Gastrocnemius medialis (tissue), 4 donors: Measurements from ENCODE around the gene FBXO28. TPM values are rescaled to one million over a fixed set of nuclear protein-coding genes. Genes with fewer than 3 reads are reported as not detected.

Experiments used
- ATAC-seq, 2 donors: fragments of 150-250 bp; one replicate each; pipeline ENCODE4 v1.9.1; 2016
- DNase-seq, 2 donors: peaks; one replicate each; pipeline ENCODE4 v3.0.0-alpha.2; 2019
- H3K27ac ChIP-seq, 4 donors: fragments of 200-600 bp; sonication (generic); 1 replicate in 1 of 4; 2 replicates in 3 of 4; pipeline ENCODE4 v1.5.1; 2016 to 2018; ENCODE audit warnings: mild to moderate bottlenecking in 2 of 4, moderate library complexity in 1 of 4
- H3K27me3 ChIP-seq, 3 donors: fragments of 200-600 bp; sonication (generic) in 2 of 3; 1 replicate in 1 of 3; 2 replicates in 2 of 3; pipeline versions ENCODE4 v1.5.1 to v1.6.0; 2016 to 2019; ENCODE audit warnings: mild to moderate bottlenecking in 1 of 3, moderate library complexity in 1 of 3
- H3K36me3 ChIP-seq, 2 donors: fragments of 200-600 bp; sonication (generic) in 1 of 2; one replicate each; pipeline ENCODE4 v1.5.1; 2017 to 2018
- H3K4me1 ChIP-seq, 2 donors: fragments of 200-600 bp; sonication (generic) in 1 of 2; one replicate each; pipeline ENCODE4 v1.5.1; 2016 to 2017; ENCODE audit warnings: mild to moderate bottlenecking in 2 of 2
- H3K4me3 ChIP-seq, 4 donors: fragments of 200-600 bp; sonication (generic) in 3 of 4; 1 replicate in 1 of 4; 2 replicates in 3 of 4; pipeline ENCODE4 v1.5.1; 2016 to 2019; ENCODE audit warnings: mild to moderate bottlenecking in 2 of 4
- H3K9me3 ChIP-seq, 3 donors: fragments of 200-600 bp; sonication (generic) in 2 of 3; 1 replicate in 1 of 3; 2 replicates in 2 of 3; pipeline ENCODE4 v1.5.1; 2016 to 2019
- POLR2A ChIP-seq, 2 donors: fragments of 450-650 bp; IDR thresholded peaks; one replicate each; pipeline ENCODE4 v1.6.1; 2017; ENCODE audit warnings: antibody characterized with exemption in 2 of 2, mild to moderate bottlenecking in 2 of 2, moderate library complexity in 2 of 2
- in situ Hi-C, 4 donors: fragments of 200-750 bp; cut with MboI; loops; one replicate each; pipeline versions ENCODE4 v1.15.0 to v1.8.0; 2017; ENCODE audit warnings: low sequenced_read_pairs in 4 of 4
- intact Hi-C: fragments of 100-400 bp; cut with DNase I; formaldehyde crosslinking; loops from one replicate; pipeline ENCODE4 v1.15.1; 2023; ENCODE audit warnings: low total_unique reads
- total RNA-seq, 4 donors: library from RNA; depleted of rRNA; stranded (reverse); fragments of >200 nt; gene quantifications; one replicate each; pipeline versions ENCODE4 v1.1.0 to v1.2.3, GENCODE V29; 2016
- TF ChIP-seq, protein P1 (sequence below), 5 experiments: fragments of 450-650 bp in 3 of 5; fragments of 200-600 bp in 2 of 5; sonication (generic) in 2 of 5; IDR thresholded peaks in 4 of 5; conservative IDR thresholded peaks in 1 of 5; 1 replicate in 4 of 5; 2 replicates in 1 of 5; pipeline ENCODE4 v1.5.1; 2016 to 2019; ENCODE audit warnings: antibody characterized with exemption in 5 of 5, mild to moderate bottlenecking in 3 of 5, moderate library complexity in 3 of 5

Gene FBXO28
- total RNA-seq, 4 donors from 2014 or later = 20.2 to 30.9 (median 27.4) TPM

DNA sequence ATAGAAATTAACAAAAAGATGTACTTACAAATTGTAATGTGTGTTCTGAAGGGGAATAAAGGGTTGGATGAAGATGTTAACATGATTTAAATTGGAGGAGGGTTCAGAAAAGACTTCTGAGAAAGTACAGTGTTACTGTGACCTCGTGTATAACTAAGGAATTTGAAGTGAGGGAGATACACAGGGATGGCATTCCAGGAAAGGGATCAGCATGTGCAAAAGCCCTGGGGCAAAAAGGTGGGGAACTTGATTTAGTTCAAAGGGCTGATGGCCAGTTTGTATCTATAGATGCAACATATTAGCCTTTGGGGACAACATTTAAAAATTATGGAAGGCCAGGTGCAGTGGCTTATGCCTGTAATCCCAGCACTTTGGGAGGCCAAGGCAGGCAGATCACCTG, 35.8 kb downstream of the FBXO28 start:
- in situ Hi-C loops (no loop called here), intact Hi-C loops (no loop called here)
- TF ChIP-seq, protein P1, sequence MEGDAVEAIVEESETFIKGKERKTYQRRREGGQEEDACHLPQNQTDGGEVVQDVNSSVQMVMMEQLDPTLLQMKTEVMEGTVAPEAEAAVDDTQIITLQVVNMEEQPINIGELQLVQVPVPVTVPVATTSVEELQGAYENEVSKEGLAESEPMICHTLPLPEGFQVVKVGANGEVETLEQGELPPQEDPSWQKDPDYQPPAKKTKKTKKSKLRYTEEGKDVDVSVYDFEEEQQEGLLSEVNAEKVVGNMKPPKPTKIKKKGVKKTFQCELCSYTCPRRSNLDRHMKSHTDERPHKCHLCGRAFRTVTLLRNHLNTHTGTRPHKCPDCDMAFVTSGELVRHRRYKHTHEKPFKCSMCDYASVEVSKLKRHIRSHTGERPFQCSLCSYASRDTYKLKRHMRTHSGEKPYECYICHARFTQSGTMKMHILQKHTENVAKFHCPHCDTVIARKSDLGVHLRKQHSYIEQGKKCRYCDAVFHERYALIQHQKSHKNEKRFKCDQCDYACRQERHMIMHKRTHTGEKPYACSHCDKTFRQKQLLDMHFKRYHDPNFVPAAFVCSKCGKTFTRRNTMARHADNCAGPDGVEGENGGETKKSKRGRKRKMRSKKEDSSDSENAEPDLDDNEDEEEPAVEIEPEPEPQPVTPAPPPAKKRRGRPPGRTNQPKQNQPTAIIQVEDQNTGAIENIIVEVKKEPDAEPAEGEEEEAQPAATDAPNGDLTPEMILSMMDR (IDR thresholded peaks at IDR 0.05 in 4 of 5, conservative IDR thresholded peaks at IDR 0.05 in 1 of 5) = no peak
- no peak for TF ChIP-seq POLR2A (IDR thresholded peaks at IDR 0.05)
- Histone ChIP-seq H3K27me3 (no peaks in the 10 kb centered on the region), H3K9me3 (no peaks in the 10 kb centered on the region), H3K27ac (no peak overlapping the region), H3K4me1 (no peaks in the 10 kb centered on the region), H3K36me3 (peaks cover 0 to 13% of the 10 kb centered on the region in 2 donors), H3K4me3 (no peak overlapping the region)
- no peak for DNase-seq
- no peak for ATAC-seq

DNA sequence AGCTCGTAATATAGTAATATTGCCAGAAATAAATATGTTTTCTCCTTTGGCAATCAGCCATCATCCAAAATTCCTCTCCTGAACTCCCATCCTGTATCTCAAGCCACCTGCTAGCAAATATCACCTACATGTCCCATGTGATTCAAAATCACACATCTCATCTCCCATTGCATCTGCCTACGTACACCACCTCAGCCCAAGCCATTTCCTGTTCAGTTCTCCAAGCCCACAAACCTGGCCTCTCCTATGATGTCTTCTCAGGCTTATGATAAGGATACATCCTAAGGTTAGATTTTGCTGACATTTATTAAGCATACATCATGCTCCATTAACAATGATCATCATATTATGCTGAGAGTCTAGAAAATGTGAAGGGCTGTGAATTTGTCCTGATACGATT, 37.2 kb downstream of the FBXO28 start:
- H3K9me3 ChIP-seq = no peaks in the 10 kb centered on the region
- H3K36me3 ChIP-seq = peaks cover 0 to 24% of the 10 kb centered on the region in 2 donors
- no peaks in the 10 kb centered on the region for H3K4me1 ChIP-seq
- in situ Hi-C loops (no loop called here), intact Hi-C loops (no loop called here)
- no peak overlapping the region for H3K27ac ChIP-seq
- no peak overlapping the region for H3K4me3 ChIP-seq
- ATAC-seq (no peak), DNase-seq (no peak)
- TF ChIP-seq, protein P1 (IDR thresholded peaks at IDR 0.05 in 4 of 5, conservative IDR thresholded peaks at IDR 0.05 in 1 of 5) = no peak
- no peak for TF ChIP-seq POLR2A (IDR thresholded peaks at IDR 0.05)
- H3K27me3 ChIP-seq = no peaks in the 10 kb centered on the region

DNA sequence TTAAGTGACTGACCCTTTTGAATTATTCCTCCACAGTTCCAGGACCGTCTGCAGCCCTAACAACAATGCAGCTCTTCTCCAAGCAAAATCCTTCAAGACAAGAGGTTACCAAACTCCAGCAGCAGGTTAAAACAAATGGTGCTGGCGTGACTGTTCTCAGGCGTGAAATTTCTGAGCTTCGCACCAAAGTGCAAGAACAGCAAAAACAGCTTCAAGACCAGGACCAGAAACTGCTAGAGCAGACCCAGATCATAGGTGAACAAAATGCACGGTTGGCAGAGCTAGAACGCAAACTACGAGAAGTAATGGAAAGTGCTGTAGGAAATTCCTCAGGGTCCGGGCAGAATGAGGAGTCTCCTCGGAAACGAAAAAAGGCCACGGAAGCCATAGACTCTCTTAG, 43.4 kb downstream of the FBXO28 start:
- H3K4me1 ChIP-seq = no peaks in the 10 kb centered on the region
- no peak overlapping the region for H3K4me3 ChIP-seq
- peaks cover 0 to 50% of the 10 kb centered on the region in 2 donors for H3K36me3 ChIP-seq
- no peak overlapping the region for H3K27ac ChIP-seq
- no peak for TF ChIP-seq POLR2A (IDR thresholded peaks at IDR 0.05)
- TF ChIP-seq, protein P1 (IDR thresholded peaks at IDR 0.05 in 4 of 5, conservative IDR thresholded peaks at IDR 0.05 in 1 of 5) = no peak
- in situ Hi-C loops (no loop called here), intact Hi-C loops (no loop called here)
- DNase-seq (no peak), ATAC-seq (no peak)
- H3K9me3 ChIP-seq = no peaks in the 10 kb centered on the region
- H3K27me3 ChIP-seq = no peaks in the 10 kb centered on the region

DNA sequence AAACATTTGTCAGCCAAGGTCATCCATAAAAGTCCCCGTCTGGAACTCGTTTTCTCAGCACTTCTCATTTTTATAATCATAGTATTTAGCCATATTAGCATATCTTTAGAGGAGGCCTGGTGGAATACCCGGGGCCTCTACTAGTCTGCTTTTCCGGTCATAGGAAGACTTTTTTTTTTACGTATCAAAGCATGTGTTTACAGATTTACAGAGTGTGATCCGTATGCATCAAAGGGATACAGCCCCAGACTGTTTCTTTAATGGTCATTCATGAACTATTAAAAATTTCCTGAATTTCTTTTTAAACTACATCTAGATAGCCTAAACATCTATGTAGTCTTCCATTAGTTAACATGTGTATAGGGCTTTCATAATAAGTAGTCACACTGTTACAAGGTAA, 45.6 kb downstream of the FBXO28 start:
- no peak for TF ChIP-seq POLR2A (IDR thresholded peaks at IDR 0.05)
- TF ChIP-seq, protein P1 (IDR thresholded peaks at IDR 0.05 in 4 of 5, conservative IDR thresholded peaks at IDR 0.05 in 1 of 5) = no peak
- no peaks in the 10 kb centered on the region for H3K27me3 ChIP-seq
- ATAC-seq = no peak
- H3K27ac ChIP-seq = no peak overlapping the region
- in situ Hi-C loops (no loop called here), intact Hi-C loops (no loop called here)
- H3K36me3 ChIP-seq = peaks cover 0 to 40% of the 10 kb centered on the region in 2 donors
- H3K4me3 ChIP-seq = no peak overlapping the region
- no peak for DNase-seq
- H3K4me1 ChIP-seq = no peaks in the 10 kb centered on the region
- H3K9me3 ChIP-seq = no peaks in the 10 kb centered on the region

DNA sequence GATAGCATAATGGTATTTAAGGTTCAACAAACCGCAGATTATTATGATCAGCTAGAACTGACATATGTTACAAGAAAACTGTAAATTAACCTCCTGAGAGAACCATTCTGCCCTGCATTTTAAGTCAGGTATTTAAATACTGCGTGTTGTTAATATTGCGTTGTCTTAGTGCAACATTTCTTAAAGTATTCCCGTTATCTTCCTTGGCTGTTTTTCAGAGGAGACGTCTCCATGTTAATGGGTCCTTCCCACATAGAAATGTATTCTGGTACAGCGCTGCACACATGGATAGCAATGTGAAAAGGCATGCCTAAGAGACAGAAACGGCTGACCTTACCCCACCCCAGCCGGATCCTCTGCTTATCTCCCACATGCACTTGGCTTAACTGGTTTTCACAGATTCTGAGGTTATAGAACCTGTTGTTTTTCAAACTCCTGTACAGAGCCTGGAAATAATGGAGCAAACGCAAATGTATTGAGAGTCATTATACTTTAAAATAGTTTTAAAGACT, 46.3 kb downstream of the FBXO28 start:
- H3K9me3 ChIP-seq = no peaks in the 10 kb centered on the region
- H3K27me3 ChIP-seq = no peaks in the 10 kb centered on the region
- H3K36me3 ChIP-seq = peaks cover 0 to 37% of the 10 kb centered on the region in 2 donors
- DNase-seq = no peak
- H3K4me1 ChIP-seq = no peaks in the 10 kb centered on the region
- in situ Hi-C loops = no loop called here
- ATAC-seq = no peak
- intact Hi-C loops = no loop called here
- no peak overlapping the region for H3K27ac ChIP-seq
- H3K4me3 ChIP-seq = no peak overlapping the region
- TF ChIP-seq, protein P1 (IDR thresholded peaks at IDR 0.05 in 4 of 5, conservative IDR thresholded peaks at IDR 0.05 in 1 of 5) = no peak
- TF ChIP-seq POLR2A (IDR thresholded peaks at IDR 0.05) = no peak
